ENCODE data around the gene RNF145.

DNA sequence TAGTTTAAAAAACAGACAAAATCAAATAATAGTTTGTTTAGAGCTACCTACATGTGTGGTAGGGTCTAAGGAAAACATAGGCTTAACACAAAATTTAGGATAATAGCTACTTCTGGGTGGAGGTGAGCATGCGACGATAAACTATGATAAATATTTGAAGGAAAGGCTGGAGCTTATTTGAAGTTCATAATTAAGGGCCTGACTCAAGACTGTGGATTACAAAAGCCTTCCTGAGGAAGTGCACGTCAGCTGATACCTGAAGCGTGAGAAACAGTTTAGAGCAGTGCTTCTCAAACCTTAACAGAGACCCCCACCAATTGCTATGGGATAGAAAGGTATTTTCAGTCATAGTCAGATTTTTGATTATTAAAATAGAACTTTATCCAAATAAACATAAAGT is 33.3 kb upstream of the RNF145 start:
- TF ChIP-seq, protein P1, sequence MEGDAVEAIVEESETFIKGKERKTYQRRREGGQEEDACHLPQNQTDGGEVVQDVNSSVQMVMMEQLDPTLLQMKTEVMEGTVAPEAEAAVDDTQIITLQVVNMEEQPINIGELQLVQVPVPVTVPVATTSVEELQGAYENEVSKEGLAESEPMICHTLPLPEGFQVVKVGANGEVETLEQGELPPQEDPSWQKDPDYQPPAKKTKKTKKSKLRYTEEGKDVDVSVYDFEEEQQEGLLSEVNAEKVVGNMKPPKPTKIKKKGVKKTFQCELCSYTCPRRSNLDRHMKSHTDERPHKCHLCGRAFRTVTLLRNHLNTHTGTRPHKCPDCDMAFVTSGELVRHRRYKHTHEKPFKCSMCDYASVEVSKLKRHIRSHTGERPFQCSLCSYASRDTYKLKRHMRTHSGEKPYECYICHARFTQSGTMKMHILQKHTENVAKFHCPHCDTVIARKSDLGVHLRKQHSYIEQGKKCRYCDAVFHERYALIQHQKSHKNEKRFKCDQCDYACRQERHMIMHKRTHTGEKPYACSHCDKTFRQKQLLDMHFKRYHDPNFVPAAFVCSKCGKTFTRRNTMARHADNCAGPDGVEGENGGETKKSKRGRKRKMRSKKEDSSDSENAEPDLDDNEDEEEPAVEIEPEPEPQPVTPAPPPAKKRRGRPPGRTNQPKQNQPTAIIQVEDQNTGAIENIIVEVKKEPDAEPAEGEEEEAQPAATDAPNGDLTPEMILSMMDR (IDR thresholded peaks at IDR 0.05) = no peak
- TF ChIP-seq POLR2AphosphoS5 (IDR thresholded peaks at IDR 0.05; ENCODE audit: insufficient read depth in 1 of 2, low read depth in 1 of 2) = no peak
